ENCODE results near the gene FH. TPM values are rescaled to one million over a fixed set of nuclear protein-coding genes. Genes with fewer than 3 reads are reported as not detected.

The FH gene
- polyA plus RNA-seq, 2 donors = 39.5 to 58.6 TPM

DNA sequence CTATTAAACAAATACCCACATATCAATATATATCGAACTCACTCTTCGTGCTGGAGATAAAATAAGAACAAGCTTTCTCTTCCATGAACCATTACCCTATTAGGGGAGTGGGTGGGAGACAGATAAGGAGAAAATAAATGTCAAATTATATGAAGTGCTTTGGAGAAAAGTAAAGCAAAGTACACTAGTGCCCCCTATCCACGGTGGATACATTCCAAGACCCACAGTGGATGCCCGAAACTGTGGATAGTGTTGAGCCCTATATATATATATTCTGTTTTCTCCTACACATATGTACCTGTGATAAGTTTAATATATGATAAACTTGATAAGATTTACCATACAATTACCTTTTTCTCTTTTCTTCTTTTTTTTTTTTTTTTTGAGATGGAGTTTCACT, 54.6 kb downstream of the FH start:
- H3K4me1 ChIP-seq (ENCODE audit: control insufficient read depth in 2 of 2, insufficient read depth in 2 of 2, low read length in 1 of 2) = no peaks in the 10 kb centered on the region
- no peak overlapping the region for H3K27ac ChIP-seq (ENCODE audit: low read depth in 2 of 2, low read length in 1 of 2)
- peaks cover 0 to 3% of the 10 kb centered on the region in 2 donors for H3K27me3 ChIP-seq (ENCODE audit: control insufficient read depth in 1 of 2, insufficient read depth in 2 of 2, low read length in 2 of 2)
- no peaks in the 10 kb centered on the region for H3K36me3 ChIP-seq (ENCODE audit: control insufficient read depth in 2 of 2, insufficient read depth in 2 of 2, low read length in 1 of 2)
- 79 to 88% methylated on average over 4 of the region's 4 CpGs for WGBS, 2 donors
- no peak overlapping the region for H3K4me3 ChIP-seq (ENCODE audit: low read depth in 1 of 2, low read length in 2 of 2)
- H3K9me3 ChIP-seq (ENCODE audit: control insufficient read depth in 2 of 2, insufficient read depth in 1 of 2, low read depth in 1 of 2, low read length in 1 of 2) = no peaks in the 10 kb centered on the region

DNA sequence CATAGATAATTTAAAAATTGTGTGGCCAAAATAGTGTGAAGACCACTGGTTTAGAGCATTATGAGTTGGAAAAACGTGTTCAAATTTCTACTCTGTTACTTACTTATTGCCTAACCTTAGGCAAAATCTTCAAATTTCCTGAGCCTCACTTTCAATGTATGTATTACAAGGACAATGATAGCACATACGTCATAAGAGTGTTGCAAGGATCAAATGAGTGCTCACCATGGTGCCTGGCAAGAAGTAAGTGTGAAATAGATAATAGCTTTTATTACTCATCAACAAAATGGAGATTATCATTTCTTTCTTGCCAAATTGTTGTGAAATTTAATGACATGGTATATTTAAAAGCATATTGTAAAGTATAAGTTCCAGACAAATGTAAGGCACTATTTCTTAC, 57.2 kb downstream of the FH start:
- Histone ChIP-seq H3K4me3 (ENCODE audit: low read depth in 1 of 2, low read length in 2 of 2) (no peak overlapping the region), H3K27me3 (ENCODE audit: control insufficient read depth in 1 of 2, insufficient read depth in 2 of 2, low read length in 2 of 2) (peaks cover 0 to 3% of the 10 kb centered on the region in 2 donors), H3K9me3 (ENCODE audit: control insufficient read depth in 2 of 2, insufficient read depth in 1 of 2, low read depth in 1 of 2, low read length in 1 of 2) (no peaks in the 10 kb centered on the region), H3K4me1 (ENCODE audit: control insufficient read depth in 2 of 2, insufficient read depth in 2 of 2, low read length in 1 of 2) (no peaks in the 10 kb centered on the region), H3K27ac (ENCODE audit: low read depth in 2 of 2, low read length in 1 of 2) (no peak overlapping the region), H3K36me3 (ENCODE audit: control insufficient read depth in 2 of 2, insufficient read depth in 2 of 2, low read length in 1 of 2) (no peaks in the 10 kb centered on the region)
- 48 to 51% methylated on average over 2 of the region's 2 CpGs for WGBS, 2 donors

DNA sequence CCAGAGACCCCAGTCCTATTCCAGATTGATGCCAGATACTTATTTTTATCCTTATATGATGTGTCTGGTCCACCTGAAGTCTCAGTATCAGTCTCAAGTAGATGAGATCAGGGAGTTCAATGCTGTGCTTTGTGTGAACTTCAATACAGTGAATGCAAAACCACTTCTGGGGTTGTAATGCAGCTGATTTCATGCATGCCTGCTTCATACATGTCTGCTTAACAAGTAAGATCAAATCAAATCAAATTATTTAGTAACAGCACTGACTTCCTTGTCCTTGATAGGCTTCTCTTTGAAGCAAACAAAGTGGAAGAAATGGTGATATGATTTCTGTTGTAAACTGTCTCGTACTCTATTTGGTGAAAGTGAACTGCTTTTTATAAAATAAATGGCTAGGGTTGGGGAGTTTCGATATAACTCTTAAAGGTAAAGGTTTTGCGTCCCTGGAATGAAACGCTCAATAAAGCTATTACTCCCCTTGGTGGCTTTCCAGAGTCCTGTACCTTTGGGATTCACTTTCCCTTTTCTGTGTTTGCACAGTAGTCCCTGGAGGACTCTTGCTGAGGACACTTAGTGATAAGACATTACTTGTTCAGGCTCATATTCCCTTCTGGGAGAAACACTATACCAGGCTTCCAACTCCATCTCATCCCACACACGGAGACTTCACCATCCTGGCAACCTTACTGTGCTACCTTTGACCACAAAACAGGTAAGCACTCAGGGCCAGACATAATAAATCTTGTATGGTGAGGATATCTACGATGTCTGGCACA, 59.3 kb downstream of the FH start:
- H3K27ac ChIP-seq (ENCODE audit: low read depth in 2 of 2, low read length in 1 of 2) = no peak overlapping the region
- H3K27me3 ChIP-seq (ENCODE audit: control insufficient read depth in 1 of 2, insufficient read depth in 2 of 2, low read length in 2 of 2) = peaks cover 0 to 3% of the 10 kb centered on the region in 2 donors
- H3K4me1 ChIP-seq (ENCODE audit: control insufficient read depth in 2 of 2, insufficient read depth in 2 of 2, low read length in 1 of 2) = no peaks in the 10 kb centered on the region
- H3K9me3 ChIP-seq (ENCODE audit: control insufficient read depth in 2 of 2, insufficient read depth in 1 of 2, low read depth in 1 of 2, low read length in 1 of 2) = no peaks in the 10 kb centered on the region
- H3K36me3 ChIP-seq (ENCODE audit: control insufficient read depth in 2 of 2, insufficient read depth in 2 of 2, low read length in 1 of 2) = no peaks in the 10 kb centered on the region
- H3K4me3 ChIP-seq (ENCODE audit: low read depth in 1 of 2, low read length in 2 of 2) = no peak overlapping the region
- WGBS, 2 donors = 56 to 68% methylated on average over 6 of the region's 6 CpGs

DNA sequence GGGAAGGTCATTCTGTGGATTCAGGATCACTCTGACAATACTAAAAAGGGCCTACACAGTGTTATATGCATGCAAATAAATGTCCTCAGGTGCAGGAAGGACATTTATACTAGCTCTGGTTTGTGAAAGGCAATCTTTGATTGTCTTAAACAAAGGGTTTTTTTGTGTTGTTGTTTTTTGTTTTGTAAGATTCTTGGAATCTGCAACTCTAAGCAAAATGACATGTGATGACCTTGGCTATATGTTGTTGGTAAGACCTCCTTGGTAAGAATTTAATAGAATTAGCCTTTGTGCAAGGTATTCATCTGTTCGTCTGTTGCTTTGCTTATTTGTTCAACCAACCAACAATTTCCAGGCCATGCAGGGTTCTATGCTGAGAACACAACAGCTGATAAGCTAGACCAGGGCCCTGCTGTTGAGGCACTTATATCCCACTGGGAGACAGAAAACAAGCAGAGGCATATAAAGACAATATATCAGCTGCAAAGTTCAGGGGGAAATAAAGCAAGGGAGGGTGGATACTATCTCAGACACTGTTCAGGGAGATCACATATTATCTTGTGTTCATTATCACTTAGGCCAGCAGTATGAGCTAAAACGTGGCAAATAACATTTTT, 60.3 kb downstream of the FH start:
- Histone ChIP-seq H3K4me1 (ENCODE audit: control insufficient read depth in 2 of 2, insufficient read depth in 2 of 2, low read length in 1 of 2) (no peaks in the 10 kb centered on the region), H3K36me3 (ENCODE audit: control insufficient read depth in 2 of 2, insufficient read depth in 2 of 2, low read length in 1 of 2) (no peaks in the 10 kb centered on the region), H3K9me3 (ENCODE audit: control insufficient read depth in 2 of 2, insufficient read depth in 1 of 2, low read depth in 1 of 2, low read length in 1 of 2) (no peaks in the 10 kb centered on the region), H3K27ac (ENCODE audit: low read depth in 2 of 2, low read length in 1 of 2) (no peak overlapping the region), H3K27me3 (ENCODE audit: control insufficient read depth in 1 of 2, insufficient read depth in 2 of 2, low read length in 2 of 2) (peaks cover 0 to 3% of the 10 kb centered on the region in 2 donors), H3K4me3 (ENCODE audit: low read depth in 1 of 2, low read length in 2 of 2) (no peak overlapping the region)
- WGBS, 2 donors = 34 to 43% methylated on average over 2 of the region's 2 CpGs

DNA sequence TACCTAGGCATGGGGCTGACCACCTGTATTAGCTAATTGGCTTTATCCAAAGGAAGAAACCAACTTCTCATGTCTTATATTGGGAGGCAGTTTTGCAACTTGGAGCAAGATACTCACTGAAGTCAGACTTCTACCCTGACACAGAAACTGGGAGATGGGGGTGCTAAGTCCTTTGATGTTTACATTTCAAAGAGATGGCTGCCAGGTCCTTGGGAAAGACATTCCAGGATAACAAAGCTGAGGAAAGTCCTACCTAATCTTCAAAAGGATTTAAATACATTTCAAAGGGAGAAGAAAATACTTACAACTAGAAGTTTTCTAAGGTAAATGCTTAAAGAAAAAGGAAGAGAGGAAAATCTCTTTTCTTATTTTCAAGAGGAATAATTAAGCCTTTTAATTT, 62.1 kb downstream of the FH start:
- no peak overlapping the region for H3K4me3 ChIP-seq (ENCODE audit: low read depth in 1 of 2, low read length in 2 of 2)
- no peak overlapping the region for H3K27ac ChIP-seq (ENCODE audit: low read depth in 2 of 2, low read length in 1 of 2)
- H3K36me3 ChIP-seq (ENCODE audit: control insufficient read depth in 2 of 2, insufficient read depth in 2 of 2, low read length in 1 of 2) = no peaks in the 10 kb centered on the region
- H3K27me3 ChIP-seq (ENCODE audit: control insufficient read depth in 1 of 2, insufficient read depth in 2 of 2, low read length in 2 of 2) = no peaks in the 10 kb centered on the region
- no peaks in the 10 kb centered on the region for H3K9me3 ChIP-seq (ENCODE audit: control insufficient read depth in 2 of 2, insufficient read depth in 1 of 2, low read depth in 1 of 2, low read length in 1 of 2)
- H3K4me1 ChIP-seq (ENCODE audit: control insufficient read depth in 2 of 2, insufficient read depth in 2 of 2, low read length in 1 of 2) = no peaks in the 10 kb centered on the region

DNA sequence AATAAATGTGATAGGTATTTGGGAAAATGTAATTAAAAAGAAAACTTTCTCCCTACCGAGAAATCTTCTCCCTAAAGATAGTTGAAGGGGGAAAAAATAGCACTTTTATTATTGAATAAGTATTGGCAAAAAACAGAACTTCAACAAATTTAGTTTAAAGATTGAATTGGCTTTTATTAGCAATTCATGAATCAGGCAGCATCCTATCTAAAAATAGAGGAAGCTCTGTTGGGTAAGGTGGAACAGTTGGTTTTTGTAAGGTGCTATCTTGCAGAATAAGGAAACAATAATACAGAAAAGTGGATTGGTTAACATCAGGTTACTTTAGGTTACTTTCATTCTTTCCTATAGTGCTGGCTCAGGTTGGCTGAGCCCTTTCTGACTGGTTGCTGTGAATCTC, 62.8 kb downstream of the FH start:
- WGBS, 2 donors = 79 to 91% methylated on average over 1 of the region's 1 CpG
- no peaks in the 10 kb centered on the region for H3K9me3 ChIP-seq (ENCODE audit: control insufficient read depth in 2 of 2, insufficient read depth in 1 of 2, low read depth in 1 of 2, low read length in 1 of 2)

DNA sequence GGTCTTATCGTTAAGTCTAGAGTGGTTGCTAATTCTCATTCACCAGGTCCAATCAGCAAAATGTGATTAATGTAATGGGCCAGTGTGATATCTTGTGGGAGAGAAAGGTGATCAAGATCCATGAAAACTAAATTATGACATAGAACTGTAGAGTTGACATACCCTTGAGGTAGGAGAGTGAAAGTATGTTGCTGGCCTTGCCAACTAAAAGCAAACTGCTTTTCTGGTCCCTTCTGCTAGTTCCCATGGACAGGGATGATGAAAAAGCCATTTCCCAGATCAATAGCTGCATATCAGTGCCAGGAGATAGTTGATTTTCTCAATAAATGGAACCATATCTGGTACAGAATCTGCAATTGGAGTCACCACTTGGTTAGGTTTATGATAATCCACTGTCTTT, 65.8 kb downstream of the FH start:
- H3K27ac ChIP-seq (ENCODE audit: low read depth in 2 of 2, low read length in 1 of 2) = no peak overlapping the region
- H3K4me3 ChIP-seq (ENCODE audit: low read depth in 1 of 2, low read length in 2 of 2) = no peak overlapping the region
- 93 to 96% methylated on average over 1 of the region's 1 CpG for WGBS, 2 donors
- no peaks in the 10 kb centered on the region for H3K4me1 ChIP-seq (ENCODE audit: control insufficient read depth in 2 of 2, insufficient read depth in 2 of 2, low read length in 1 of 2)
- no peaks in the 10 kb centered on the region for H3K27me3 ChIP-seq (ENCODE audit: control insufficient read depth in 1 of 2, insufficient read depth in 2 of 2, low read length in 2 of 2)
- no peaks in the 10 kb centered on the region for H3K9me3 ChIP-seq (ENCODE audit: control insufficient read depth in 2 of 2, insufficient read depth in 1 of 2, low read depth in 1 of 2, low read length in 1 of 2)
- no peaks in the 10 kb centered on the region for H3K36me3 ChIP-seq (ENCODE audit: control insufficient read depth in 2 of 2, insufficient read depth in 2 of 2, low read length in 1 of 2)

More for the DNA sequence above, 62.8 kb downstream of the FH start:
- H3K27ac ChIP-seq (ENCODE audit: low read depth in 2 of 2, low read length in 1 of 2) = no peak overlapping the region
- no peak overlapping the region for H3K4me3 ChIP-seq (ENCODE audit: low read depth in 1 of 2, low read length in 2 of 2)
- no peaks in the 10 kb centered on the region for H3K4me1 ChIP-seq (ENCODE audit: control insufficient read depth in 2 of 2, insufficient read depth in 2 of 2, low read length in 1 of 2)
- H3K27me3 ChIP-seq (ENCODE audit: control insufficient read depth in 1 of 2, insufficient read depth in 2 of 2, low read length in 2 of 2) = no peaks in the 10 kb centered on the region
- H3K36me3 ChIP-seq (ENCODE audit: control insufficient read depth in 2 of 2, insufficient read depth in 2 of 2, low read length in 1 of 2) = no peaks in the 10 kb centered on the region

DNA sequence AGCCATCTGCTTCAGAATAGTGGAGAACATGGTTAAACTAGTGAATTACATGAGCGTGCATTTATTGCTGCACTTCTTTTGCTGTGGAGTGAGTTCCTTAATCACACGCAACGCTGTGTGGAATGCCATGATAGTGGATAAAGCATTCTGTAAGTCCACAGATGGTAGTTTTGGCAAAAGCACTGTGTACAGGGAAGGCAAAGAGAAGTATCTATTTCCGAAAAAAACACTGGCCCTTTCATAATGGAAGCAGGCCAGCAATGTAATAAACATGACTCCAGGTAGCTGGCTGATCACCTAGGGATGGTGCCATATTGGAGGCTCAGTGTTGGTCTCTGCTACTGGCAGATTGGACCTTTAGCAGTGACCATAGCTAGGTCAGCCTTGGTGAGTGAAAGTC, 67.6 kb downstream of the FH start:
- Histone ChIP-seq H3K36me3 (ENCODE audit: control insufficient read depth in 2 of 2, insufficient read depth in 2 of 2, low read length in 1 of 2) (no peaks in the 10 kb centered on the region), H3K4me3 (ENCODE audit: low read depth in 1 of 2, low read length in 2 of 2) (no peak overlapping the region), H3K4me1 (ENCODE audit: control insufficient read depth in 2 of 2, insufficient read depth in 2 of 2, low read length in 1 of 2) (no peaks in the 10 kb centered on the region), H3K9me3 (ENCODE audit: control insufficient read depth in 2 of 2, insufficient read depth in 1 of 2, low read depth in 1 of 2, low read length in 1 of 2) (no peaks in the 10 kb centered on the region), H3K27ac (ENCODE audit: low read depth in 2 of 2, low read length in 1 of 2) (no peak overlapping the region), H3K27me3 (ENCODE audit: control insufficient read depth in 1 of 2, insufficient read depth in 2 of 2, low read length in 2 of 2) (no peaks in the 10 kb centered on the region)
- 87 to 88% methylated on average over 4 of the region's 4 CpGs for WGBS, 2 donors

All from esophagus (tissue), 2 donors.